HepG2 (cell line): ENCODE results near the gene SDR39U1. TPM values are rescaled to one million over a fixed set of nuclear protein-coding genes. Genes with fewer than 3 reads are reported as not detected.

Source experiments
- CSRNP1 ChIP-seq: sonication (generic); formaldehyde crosslinking; IDR thresholded peaks from 2 replicates; pipeline ENCODE4 v1.8.1; 2023; ENCODE audit warnings: mild to moderate bottlenecking, missing genetic modification reagents
- HNRNPUL1 ChIP-seq: fragments of 200-400 bp; formaldehyde crosslinking; IDR thresholded peaks from 2 replicates; pipeline ENCODE4 v1.6.1; 2017; ENCODE audit warnings: low read depth, mild to moderate bottlenecking, low read length, moderate library complexity
- RNF2 ChIP-seq: fragments of 450-650 bp; conservative IDR thresholded peaks from 2 replicates; pipeline ENCODE4 v1.6.1; 2016; ENCODE audit warnings: low read depth
- SIX1 ChIP-seq: sonication (generic); formaldehyde crosslinking; IDR thresholded peaks from 2 replicates; pipeline ENCODE4 v1.4.0; 2020; ENCODE audit warnings: missing genetic modification reagents, borderline replicate concordance
- STAT5B ChIP-seq: sonication (generic); formaldehyde crosslinking; IDR thresholded peaks from 2 replicates; pipeline ENCODE4 v1.4.0; 2020; ENCODE audit warnings: missing genetic modification reagents
- TOE1 ChIP-seq: sonication (generic); formaldehyde crosslinking; IDR thresholded peaks from 2 replicates; pipeline ENCODE4 v1.4.0; 2020; ENCODE audit warnings: mild to moderate bottlenecking, missing genetic modification reagents
- ZFP82 ChIP-seq: sonication (generic); formaldehyde crosslinking; IDR thresholded peaks from 2 replicates; pipeline ENCODE4 v1.5.1; 2020; ENCODE audit warnings: mild to moderate bottlenecking, missing genetic modification reagents, borderline replicate concordance
- ZNF335 ChIP-seq: sonication (generic); formaldehyde crosslinking; IDR thresholded peaks from 2 replicates; pipeline ENCODE4 v1.4.0; 2020; ENCODE audit warnings: missing genetic modification reagents
- ZNF563 ChIP-seq: sonication (generic); formaldehyde crosslinking; IDR thresholded peaks from 2 replicates; pipeline ENCODE4 v1.8.0; 2022; ENCODE audit warnings: mild to moderate bottlenecking, moderate library complexity, missing genetic modification reagents
- ZNF619 ChIP-seq: sonication (generic); formaldehyde crosslinking; IDR thresholded peaks from 2 replicates; pipeline ENCODE4 v1.4.0; 2020; ENCODE audit warnings: mild to moderate bottlenecking, missing genetic modification reagents
- ZNF644 ChIP-seq: IDR thresholded peaks from 2 replicates; pipeline ENCODE4 v1.6.1; 2016; ENCODE audit warnings: low read depth
- ZNF704 ChIP-seq: sonication (generic); formaldehyde crosslinking; IDR thresholded peaks from 2 replicates; pipeline ENCODE4 v1.8.1; 2023; ENCODE audit warnings: mild to moderate bottlenecking, inconsistent platforms, moderate library complexity, missing genetic modification reagents, borderline replicate concordance
- ZNF879 ChIP-seq: sonication (generic); formaldehyde crosslinking; IDR thresholded peaks from 2 replicates; pipeline ENCODE4 v1.8.1; 2023; ENCODE audit warnings: missing genetic modification reagents
- polyA plus RNA-seq, 8 experiments: library from polyadenylated mRNA; depleted of rRNA in 3 of 8; stranded (reverse) in 7 of 8; unstranded in 1 of 8; fragments of >200 nt; fragmentation: Illumina TruSeq in 4 of 8; extraction: Trizol in 4 of 8; gene quantifications; 2 replicates each; pipeline versions ENCODE4 v1.2.1 to v1.2.3, GENCODE V29; 2011 to 2016; ENCODE audit warnings: low read depth in 4 of 8, missing spikeins in 1 of 8, mixed read lengths in 1 of 8; ENCODE audit not compliant: insufficient read depth in 1 of 8
- total RNA-seq, 5 experiments: library from RNA; depleted of rRNA; stranded (reverse); fragments of >200 nt; fragmentation: Illumina TruSeq; extraction: Trizol; gene quantifications; 2 replicates each; pipeline ENCODE4 v1.2.3, GENCODE V29; 2016; ENCODE audit warnings: low read depth in 1 of 5
- TF ChIP-seq, protein P1 (sequence below): IDR thresholded peaks from 2 replicates; pipeline ENCODE4 v1.6.1; 2016
- TF ChIP-seq, protein P2 (sequence below): sonication (generic); formaldehyde crosslinking; IDR thresholded peaks from 2 replicates; pipeline ENCODE4 v1.5.1; 2020; ENCODE audit warnings: mild to moderate bottlenecking, moderate library complexity, missing genetic modification reagents
- TF ChIP-seq, protein P3 (sequence below): sonication (generic); formaldehyde crosslinking; IDR thresholded peaks from 2 replicates; pipeline ENCODE4 v1.5.0; 2020; ENCODE audit warnings: mild to moderate bottlenecking, missing genetic modification reagents, moderate library complexity
- TF ChIP-seq, protein P4 (sequence below): sonication (generic); formaldehyde crosslinking; IDR thresholded peaks from 2 replicates; pipeline ENCODE4 v1.4.0; 2020; ENCODE audit warnings: missing genetic modification reagents, mild to moderate bottlenecking, borderline replicate concordance

Gene SDR39U1
- total and polyA plus RNA-seq, 2 of the 13 experiments (the other 11 are each of a cell fraction or from before 2014, with no cell fraction given) = 34.4 to 129 TPM

DNA sequence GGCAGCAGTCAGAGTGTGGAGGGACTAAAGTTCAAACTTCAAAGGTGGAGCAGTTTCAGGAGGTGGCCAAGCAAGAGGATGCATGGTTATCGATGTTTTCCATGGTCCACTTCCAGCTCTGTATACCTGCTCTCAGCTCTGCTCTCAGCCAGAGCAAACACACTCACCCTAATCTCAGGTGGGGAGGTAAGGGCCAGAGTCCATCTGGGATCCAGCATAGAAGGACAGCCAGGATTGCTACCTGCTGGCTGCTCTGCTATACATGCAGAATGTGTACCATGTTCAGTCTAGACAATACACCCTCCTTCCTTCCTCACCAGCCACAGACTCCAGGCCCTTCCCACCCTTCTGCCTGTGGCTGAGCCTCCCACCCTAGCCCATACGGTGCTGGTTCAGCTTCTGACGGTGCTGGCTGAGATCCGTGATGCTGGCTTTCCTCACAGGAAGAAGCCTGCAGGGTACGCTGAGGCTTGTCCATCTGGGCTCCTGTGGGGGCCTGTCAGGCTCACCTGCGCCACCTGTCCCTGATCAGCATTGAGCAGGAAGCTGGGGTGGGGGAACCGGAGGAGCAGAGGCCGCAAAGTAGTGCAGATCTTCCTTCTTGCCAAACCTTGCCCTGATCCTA, 15.6 kb downstream of the SDR39U1 start (continued):
- no peak for TF ChIP-seq CSRNP1 (CRISPR knock-in tag)
- TF ChIP-seq, protein P1, sequence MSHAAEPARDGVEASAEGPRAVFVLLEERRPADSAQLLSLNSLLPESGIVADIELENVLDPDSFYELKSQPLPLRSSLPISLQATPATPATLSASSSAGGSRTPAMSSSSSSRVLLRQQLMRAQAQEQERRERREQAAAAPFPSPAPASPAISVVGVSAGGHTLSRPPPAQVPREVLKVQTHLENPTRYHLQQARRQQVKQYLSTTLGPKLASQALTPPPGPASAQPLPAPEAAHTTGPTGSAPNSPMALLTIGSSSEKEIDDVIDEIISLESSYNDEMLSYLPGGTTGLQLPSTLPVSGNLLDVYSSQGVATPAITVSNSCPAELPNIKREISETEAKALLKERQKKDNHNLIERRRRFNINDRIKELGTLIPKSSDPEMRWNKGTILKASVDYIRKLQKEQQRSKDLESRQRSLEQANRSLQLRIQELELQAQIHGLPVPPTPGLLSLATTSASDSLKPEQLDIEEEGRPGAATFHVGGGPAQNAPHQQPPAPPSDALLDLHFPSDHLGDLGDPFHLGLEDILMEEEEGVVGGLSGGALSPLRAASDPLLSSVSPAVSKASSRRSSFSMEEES (CRISPR knock-in tag) = no peak
- TF ChIP-seq ZNF619 (CRISPR knock-in tag) = peak; percentile 88
- TF ChIP-seq SIX1 = no peak
- TF ChIP-seq TOE1 (CRISPR knock-in tag) = no peak
- TF ChIP-seq ZNF563 = no peak
- peak; percentile 85 for TF ChIP-seq ZNF644 (CRISPR knock-in tag)
- TF ChIP-seq, protein P2, sequence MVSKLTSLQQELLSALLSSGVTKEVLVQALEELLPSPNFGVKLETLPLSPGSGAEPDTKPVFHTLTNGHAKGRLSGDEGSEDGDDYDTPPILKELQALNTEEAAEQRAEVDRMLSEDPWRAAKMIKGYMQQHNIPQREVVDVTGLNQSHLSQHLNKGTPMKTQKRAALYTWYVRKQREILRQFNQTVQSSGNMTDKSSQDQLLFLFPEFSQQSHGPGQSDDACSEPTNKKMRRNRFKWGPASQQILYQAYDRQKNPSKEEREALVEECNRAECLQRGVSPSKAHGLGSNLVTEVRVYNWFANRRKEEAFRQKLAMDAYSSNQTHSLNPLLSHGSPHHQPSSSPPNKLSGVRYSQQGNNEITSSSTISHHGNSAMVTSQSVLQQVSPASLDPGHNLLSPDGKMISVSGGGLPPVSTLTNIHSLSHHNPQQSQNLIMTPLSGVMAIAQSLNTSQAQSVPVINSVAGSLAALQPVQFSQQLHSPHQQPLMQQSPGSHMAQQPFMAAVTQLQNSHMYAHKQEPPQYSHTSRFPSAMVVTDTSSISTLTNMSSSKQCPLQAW (CRISPR knock-in tag) = no peak
- TF ChIP-seq ZNF879 = no peak
- TF ChIP-seq, protein P3, sequence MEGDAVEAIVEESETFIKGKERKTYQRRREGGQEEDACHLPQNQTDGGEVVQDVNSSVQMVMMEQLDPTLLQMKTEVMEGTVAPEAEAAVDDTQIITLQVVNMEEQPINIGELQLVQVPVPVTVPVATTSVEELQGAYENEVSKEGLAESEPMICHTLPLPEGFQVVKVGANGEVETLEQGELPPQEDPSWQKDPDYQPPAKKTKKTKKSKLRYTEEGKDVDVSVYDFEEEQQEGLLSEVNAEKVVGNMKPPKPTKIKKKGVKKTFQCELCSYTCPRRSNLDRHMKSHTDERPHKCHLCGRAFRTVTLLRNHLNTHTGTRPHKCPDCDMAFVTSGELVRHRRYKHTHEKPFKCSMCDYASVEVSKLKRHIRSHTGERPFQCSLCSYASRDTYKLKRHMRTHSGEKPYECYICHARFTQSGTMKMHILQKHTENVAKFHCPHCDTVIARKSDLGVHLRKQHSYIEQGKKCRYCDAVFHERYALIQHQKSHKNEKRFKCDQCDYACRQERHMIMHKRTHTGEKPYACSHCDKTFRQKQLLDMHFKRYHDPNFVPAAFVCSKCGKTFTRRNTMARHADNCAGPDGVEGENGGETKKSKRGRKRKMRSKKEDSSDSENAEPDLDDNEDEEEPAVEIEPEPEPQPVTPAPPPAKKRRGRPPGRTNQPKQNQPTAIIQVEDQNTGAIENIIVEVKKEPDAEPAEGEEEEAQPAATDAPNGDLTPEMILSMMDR (CRISPR knock-in tag) = peak; percentile 71
- TF ChIP-seq ZFP82 = no peak
- TF ChIP-seq STAT5B = 0 out of 2 replicates have a peak, but pooled peaks have one; percentile 7
- TF ChIP-seq HNRNPUL1 = no peak
- TF ChIP-seq, protein P4, sequence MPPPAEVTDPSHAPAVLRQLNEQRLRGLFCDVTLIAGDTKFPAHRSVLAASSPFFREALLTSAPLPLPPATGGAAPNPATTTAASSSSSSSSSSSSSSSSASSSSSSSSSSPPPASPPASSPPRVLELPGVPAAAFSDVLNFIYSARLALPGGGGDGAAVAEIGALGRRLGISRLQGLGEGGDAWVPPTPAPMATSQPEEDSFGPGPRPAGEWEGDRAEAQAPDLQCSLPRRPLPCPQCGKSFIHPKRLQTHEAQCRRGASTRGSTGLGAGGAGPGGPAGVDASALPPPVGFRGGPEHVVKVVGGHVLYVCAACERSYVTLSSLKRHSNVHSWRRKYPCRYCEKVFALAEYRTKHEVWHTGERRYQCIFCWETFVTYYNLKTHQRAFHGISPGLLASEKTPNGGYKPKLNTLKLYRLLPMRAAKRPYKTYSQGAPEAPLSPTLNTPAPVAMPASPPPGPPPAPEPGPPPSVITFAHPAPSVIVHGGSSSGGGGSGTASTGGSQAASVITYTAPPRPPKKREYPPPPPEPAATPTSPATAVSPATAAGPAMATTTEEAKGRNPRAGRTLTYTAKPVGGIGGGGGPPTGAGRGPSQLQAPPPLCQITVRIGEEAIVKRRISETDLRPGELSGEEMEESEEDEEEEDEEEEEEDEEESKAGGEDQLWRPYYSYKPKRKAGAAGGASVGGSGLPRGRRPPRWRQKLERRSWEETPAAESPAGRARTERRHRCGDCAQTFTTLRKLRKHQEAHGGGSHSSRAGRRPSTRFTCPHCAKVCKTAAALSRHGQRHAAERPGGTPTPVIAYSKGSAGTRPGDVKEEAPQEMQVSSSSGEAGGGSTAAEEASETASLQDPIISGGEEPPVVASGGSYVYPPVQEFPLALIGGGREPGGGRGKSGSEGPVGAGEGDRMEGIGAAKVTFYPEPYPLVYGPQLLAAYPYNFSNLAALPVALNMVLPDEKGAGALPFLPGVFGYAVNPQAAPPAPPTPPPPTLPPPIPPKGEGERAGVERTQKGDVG (CRISPR knock-in tag) = no peak
- peak; percentile 73 for TF ChIP-seq ZNF335 (CRISPR knock-in tag)
- no peak for TF ChIP-seq ZNF704 (CRISPR knock-in tag)
- no peak for TF ChIP-seq RNF2
